Fibroblast of mammary gland (primary cell): Measurements from ENCODE around the gene NOL4L.

Source experiments
- DNase-seq: peaks from one replicate; pipeline ENCODE4 v3.0.0-alpha.2; 2010; ENCODE audit warnings: low read depth
- H3K4me3 ChIP-seq: 2 replicates; pipeline ENCODE4 v1.5.1; 2011; ENCODE audit warnings: low read depth, mild to moderate bottlenecking, low read length, moderate library complexity; ENCODE audit not compliant: control insufficient read depth
- CTCF ChIP-seq: conservative IDR thresholded peaks from 2 replicates; pipeline ENCODE4 v1.5.1; 2011; ENCODE audit warnings: low read depth, low read length, inconsistent platforms; ENCODE audit not compliant: control insufficient read depth, insufficient read depth

Gene NOL4L

GRCh38 chr20:32528905-32529670 lies 56.0 kb downstream of the NOL4L start:
- DNase-seq, result no peak
- H3K4me3 ChIP-seq, result no peak overlapping the region
- TF ChIP-seq CTCF, result no peak

GRCh38 chr20:32528171-32528891 lies 56.8 kb downstream of the NOL4L start:
- no peak overlapping the region for H3K4me3 ChIP-seq
- DNase-seq, result no peak
- no peak for TF ChIP-seq CTCF

GRCh38 chr20:32527447-32528055 lies 57.6 kb downstream of the NOL4L start:
- no peak for DNase-seq
- H3K4me3 ChIP-seq, result no peak overlapping the region
- no peak for TF ChIP-seq CTCF

- no peak for DNase-seq
- TF ChIP-seq CTCF, result no peak
- H3K4me3 ChIP-seq, result no peak overlapping the region
Observed at GRCh38 chr20:32527052-32527446, 58.1 kb downstream of the NOL4L start.

- TF ChIP-seq CTCF, result no peak
- H3K4me3 ChIP-seq, result no peak overlapping the region
- DNase-seq, result no peak
Observed at GRCh38 chr20:32526541-32526940, 58.6 kb downstream of the NOL4L start.

- TF ChIP-seq CTCF, result no peak
- DNase-seq, result no peak
- no peak overlapping the region for H3K4me3 ChIP-seq
Observed at GRCh38 chr20:32526125-32526524, 59.0 kb downstream of the NOL4L start.
